GM12878 (cell line): ENCODE data around the gene PRKG1. TPM values are rescaled to one million over a fixed set of nuclear protein-coding genes. Genes with fewer than 3 reads are reported as not detected.

Experiments
- ATAC-seq: fragments of 200-7000 bp; cut with Tn5 transposase; 3 replicates; pipeline ENCODE4 v1.9.1; 2020; ENCODE audit warnings: mild to moderate bottlenecking, moderate library complexity
- BruUV-seq: library from RNA; stranded (reverse); fragments of 400-500 nt; replicated peaks from 2 replicates; lab custom pipeline; 2021; lab: Mats Ljungman, UMichigan
- CTCF ChIA-PET: fragments of 300-600 bp; sonication (Branson Sonifier 250); formaldehyde crosslinking; extraction: SDS; loops from one replicate; lab custom pipeline; 2021; ENCODE audit warnings: inconsistent platforms; lab: Yijun Ruan, JAX
- POLR2A ChIA-PET: fragments of 350-600 bp; formaldehyde crosslinking; extraction: SDS; loops from one replicate; lab custom pipeline; 2021; ENCODE audit warnings: inconsistent platforms; lab: Charles Lee
- RAD21 ChIA-PET: fragments of 300-600 bp; sonication (Branson Sonifier 250); formaldehyde crosslinking; loops from one replicate; lab custom pipeline; 2023; ENCODE audit warnings: antibody characterized with exemption; ENCODE audit not compliant: unreplicated experiment; lab: Charles Lee
- SMC1A ChIA-PET: fragments of 300-600 bp; sonication (Branson Sonifier 250); formaldehyde crosslinking; loops from one replicate; lab custom pipeline; 2023; ENCODE audit not compliant: unreplicated experiment, uncharacterized antibody; lab: Charles Lee
- DNase-seq: peaks from one replicate; pipeline ENCODE4 v3.0.0-alpha.2; 2011; ENCODE audit warnings: low read depth, low spot score
- FAIRE-seq: peaks from 3 replicates; lab custom pipeline; 2011; peaks lifted over from hg19 to GRCh38; lab: Jason Lieb, UNC
- H2AFZ ChIP-seq: 2 replicates; pipeline ENCODE4 v1.6.0; 2011; ENCODE audit warnings: low read depth, low read length, control low read depth; ENCODE audit not compliant: control insufficient read depth
- H3K27ac ChIP-seq: 2 replicates; pipeline ENCODE4 v1.5.1; 2011; ENCODE audit warnings: control low read depth; ENCODE audit not compliant: control insufficient read depth, insufficient read depth
- H3K27me3 ChIP-seq, 2 experiments: replicated peaks in 1 of 2; 2 replicates each; pipeline versions ENCODE4 v1.6.0 to v1.6.1; 2011; ENCODE audit warnings: low read length in 1 of 2; ENCODE audit not compliant: control insufficient read depth in 2 of 2, insufficient read depth in 2 of 2
- H3K36me3 ChIP-seq, 2 experiments: 2 replicates each; pipeline ENCODE4 v1.5.1; 2011; ENCODE audit warnings: low read length in 1 of 2; ENCODE audit not compliant: control insufficient read depth in 2 of 2, insufficient read depth in 2 of 2
- H3K4me1 ChIP-seq: 2 replicates; pipeline ENCODE4 v1.6.1; 2011; ENCODE audit warnings: mild to moderate bottlenecking, low read length, moderate library complexity, mixed read lengths; ENCODE audit not compliant: control insufficient read depth, insufficient read depth
- H3K4me2 ChIP-seq: 2 replicates; pipeline ENCODE4 v1.6.0; 2011; ENCODE audit warnings: control low read depth; ENCODE audit not compliant: control insufficient read depth, insufficient read depth
- H3K4me3 ChIP-seq: fragments of 200-600 bp; sonication (generic); 2 replicates; pipeline ENCODE4 v1.5.1; 2016
- H3K79me2 ChIP-seq: 2 replicates; pipeline ENCODE4 v1.6.0; 2011; ENCODE audit warnings: low read length; ENCODE audit not compliant: control insufficient read depth, insufficient read depth
- H3K9ac ChIP-seq: 2 replicates; pipeline ENCODE4 v1.8.0; 2011; ENCODE audit warnings: low read length, control low read depth, mixed read lengths; ENCODE audit not compliant: control insufficient read depth, insufficient read depth
- H3K9me3 ChIP-seq: replicated peaks from 3 replicates; pipeline ENCODE4 v1.5.1; 2011; ENCODE audit warnings: mild to moderate bottlenecking, low read length; ENCODE audit not compliant: control insufficient read depth, insufficient read depth
- H4K20me1 ChIP-seq: 2 replicates; pipeline ENCODE4 v1.6.0; 2011; ENCODE audit not compliant: control insufficient read depth, insufficient read depth
- CBFB ChIP-seq: IDR thresholded peaks from 2 replicates; pipeline ENCODE4 v1.6.1; 2016; ENCODE audit warnings: antibody characterized with exemption, low read depth
- CBX3 ChIP-seq: fragments of 200-600 bp; sonication (generic); IDR thresholded peaks from 2 replicates; pipeline ENCODE4 v1.6.1; 2016; ENCODE audit warnings: low read depth, borderline replicate concordance
- CHD4 ChIP-seq: fragments of 200-600 bp; sonication (generic); IDR thresholded peaks from 2 replicates; pipeline ENCODE4 v1.6.1; 2016; ENCODE audit warnings: mild to moderate bottlenecking
- EGR1 ChIP-seq, 2 experiments: IDR thresholded peaks; 1 replicate in 1 of 2; 2 replicates in 1 of 2; pipeline ENCODE4 v1.6.1; 2011 to 2012; ENCODE audit warnings: low read depth in 2 of 2, low read length in 2 of 2, borderline replicate concordance in 1 of 2, mild to moderate bottlenecking in 1 of 2, moderate library complexity in 1 of 2
- ESRRA ChIP-seq: IDR thresholded peaks from 2 replicates; pipeline ENCODE4 v1.6.1; 2012; ENCODE audit warnings: mild to moderate bottlenecking, low read length, improper control_type of control experiment
- JUNB ChIP-seq: IDR thresholded peaks from 2 replicates; pipeline ENCODE4 v1.6.1; 2016; ENCODE audit warnings: antibody characterized with exemption, mild to moderate bottlenecking
- SRF ChIP-seq, 2 experiments: IDR thresholded peaks; 2 replicates each; pipeline ENCODE4 v1.6.1; 2011; ENCODE audit warnings: low read depth in 2 of 2, low read length in 2 of 2, mild to moderate bottlenecking in 1 of 2, moderate library complexity in 1 of 2
- TCF7 ChIP-seq: IDR thresholded peaks from 2 replicates; pipeline ENCODE4 v1.6.1; 2014; ENCODE audit warnings: antibody characterized with exemption, borderline replicate concordance
- WGBS: methylation state at CpG from one replicate; pipeline ENCODE4 v1.1.6; 2016; ENCODE audit warnings: low lambda C conversion rate; ENCODE audit not compliant: insufficient replicate concordance, insufficient coverage; ENCODE audit errors: missing lambda C conversion rate; 5-methylcytosine and 5-hydroxymethylcytosine counted together
- in situ Hi-C: fragments of 300-500 bp; cut with MboI; formaldehyde crosslinking; loops from 9 replicates; pipeline ENCODE4 v1.14.3; 2018; ENCODE audit warnings: mixed read lengths
- intact Hi-C: fragments of 100-400 bp; cut with micrococcal nuclease; formaldehyde crosslinking; loops from one replicate; pipeline ENCODE4 v1.14.2; 2022; ENCODE audit not compliant: unreplicated experiment
- polyA plus RNA-seq, 11 experiments: library from polyadenylated mRNA; depleted of rRNA in 4 of 11; unstranded in 6 of 11; stranded (reverse) in 5 of 11; fragments of >200 nt; fragmentation: Nextera tagmentation in 4 of 11; fragmentation: Illumina TruSeq in 1 of 11; extraction: Ambion mirVana in 4 of 11; extraction: Trizol in 1 of 11; gene quantifications; 1 replicate in 1 of 11; 2 replicates in 10 of 11; pipeline versions ENCODE4 v1.2.1 to v1.2.3, GENCODE V29; 2011 to 2016; ENCODE audit warnings: inconsistent platforms in 2 of 11, missing spikeins in 2 of 11, low read depth in 1 of 11
- total RNA-seq, 4 experiments: library from RNA; depleted of rRNA in 3 of 4; stranded (reverse); fragments of >200 nt in 3 of 4; fragmentation: Illumina TruSeq in 1 of 4; extraction: Trizol in 1 of 4; gene quantifications; 2 replicates each; pipeline versions ENCODE4 v1.2.1 to v1.2.3, GENCODE V29; 2013 to 2021

PRKG1 gene
- total and polyA plus RNA-seq, 10 of the 15 experiments (the other 5 are each of a cell fraction or from before 2014, with no cell fraction given): 0.04 to 0.05 TPM; not detected in 8

- BruUV-seq: no TSS peak
- Histone ChIP-seq H3K27me3 (no peaks in the 10 kb centered on the region), H3K4me1 (no peaks in the 10 kb centered on the region), H3K79me2 (no peaks in the 10 kb centered on the region), H3K4me3 (no peak overlapping the region), H3K4me2 (no peak overlapping the region), H4K20me1 (no peaks in the 10 kb centered on the region), H3K9me3 (no peaks in the 10 kb centered on the region), H3K9ac (no peak overlapping the region), H3K36me3 (no peaks in the 10 kb centered on the region), H2AFZ (no peak overlapping the region), H3K27ac (no peak overlapping the region)
- in situ Hi-C loops (no loop called here), intact Hi-C loops (no loop called here)
- WGBS: 9% methylated on average over 3 of the region's 3 CpGs
- SMC1A ChIA-PET: interaction anchor here (0.8 kb wide), 1 partner anchor 15 kb away, joined by 4 read pairs; no protein-coding TSS in a partner anchor
- ATAC-seq (no peak), DNase-seq (no peak), FAIRE-seq (no peak)
- TF ChIP-seq CHD4 (no peak), CBX3 (no peak), JUNB (no peak)
- RAD21 ChIA-PET: no interaction called here
- POLR2A ChIA-PET: no interaction called here
- CTCF ChIA-PET: no interaction called here
These were observed 1191.0 kb downstream of the PRKG1 start for GRCh38 chr10:52265131-52265926.

GRCh38 chr10:52266858-52267257 is 1192.6 kb downstream of the PRKG1 start:
- H4K20me1 ChIP-seq: no peaks in the 10 kb centered on the region
- CTCF ChIA-PET: no interaction called here
- no peaks in the 10 kb centered on the region for H3K4me1 ChIP-seq
- H3K4me2 ChIP-seq: no peak overlapping the region
- H3K27ac ChIP-seq: no peak overlapping the region
- H3K4me3 ChIP-seq: no peak overlapping the region
- 0% methylated on average over 1 of the region's 1 CpG for WGBS
- FAIRE-seq: no peak
- no peak for TF ChIP-seq SRF (IDR thresholded peaks at IDR 0.05; ENCODE audit: low read depth in 2 of 2, low read length in 2 of 2)
- no peak for TF ChIP-seq ESRRA
- no peak for TF ChIP-seq EGR1 (IDR thresholded peaks at IDR 0.05; ENCODE audit: borderline replicate concordance in 1 of 2, low read depth in 2 of 2, low read length in 2 of 2)
- TF ChIP-seq TCF7: no peak
- TF ChIP-seq CBFB: no peak
- H3K36me3 ChIP-seq: no peaks in the 10 kb centered on the region
- POLR2A ChIA-PET: interaction anchor here (0.6 kb wide), 1 partner anchor 326 kb away, joined by 3 read pairs; no protein-coding TSS in a partner anchor
- H3K27me3 ChIP-seq: no peaks in the 10 kb centered on the region
- SMC1A ChIA-PET: no interaction called here
- no peaks in the 10 kb centered on the region for H3K9me3 ChIP-seq
- no TSS peak for BruUV-seq
- DNase-seq: no peak
- intact Hi-C loops (no loop called here), in situ Hi-C loops (no loop called here)
- H2AFZ ChIP-seq: no peak overlapping the region
- RAD21 ChIA-PET: no interaction called here
- H3K9ac ChIP-seq: no peak overlapping the region
- H3K79me2 ChIP-seq: no peaks in the 10 kb centered on the region
- ATAC-seq: no peak
